Anterior cingulate cortex (tissue), 58 donors: Measurements from ENCODE around the gene AKIRIN2.

Experiments used
- DNase-seq, 58 donors: peaks; one replicate each; lab custom pipeline; 2025; lab: John Stamatoyannopoulos, UW

AKIRIN2 gene

GRCh38 chr6:87701676-87702588, at the start of gene AKIRIN2:
TSS of gene AKIRIN2 (minus strand) at chr6:87702233. CDS start at chr6:87701684, 549 bp downstream.
- peak; percentile 81 to 98 (median 96) for DNase-seq

GRCh38 chr6:87747646-87748045, 45.6 kb upstream of the AKIRIN2 start:
- no peak for DNase-seq

DNA sequence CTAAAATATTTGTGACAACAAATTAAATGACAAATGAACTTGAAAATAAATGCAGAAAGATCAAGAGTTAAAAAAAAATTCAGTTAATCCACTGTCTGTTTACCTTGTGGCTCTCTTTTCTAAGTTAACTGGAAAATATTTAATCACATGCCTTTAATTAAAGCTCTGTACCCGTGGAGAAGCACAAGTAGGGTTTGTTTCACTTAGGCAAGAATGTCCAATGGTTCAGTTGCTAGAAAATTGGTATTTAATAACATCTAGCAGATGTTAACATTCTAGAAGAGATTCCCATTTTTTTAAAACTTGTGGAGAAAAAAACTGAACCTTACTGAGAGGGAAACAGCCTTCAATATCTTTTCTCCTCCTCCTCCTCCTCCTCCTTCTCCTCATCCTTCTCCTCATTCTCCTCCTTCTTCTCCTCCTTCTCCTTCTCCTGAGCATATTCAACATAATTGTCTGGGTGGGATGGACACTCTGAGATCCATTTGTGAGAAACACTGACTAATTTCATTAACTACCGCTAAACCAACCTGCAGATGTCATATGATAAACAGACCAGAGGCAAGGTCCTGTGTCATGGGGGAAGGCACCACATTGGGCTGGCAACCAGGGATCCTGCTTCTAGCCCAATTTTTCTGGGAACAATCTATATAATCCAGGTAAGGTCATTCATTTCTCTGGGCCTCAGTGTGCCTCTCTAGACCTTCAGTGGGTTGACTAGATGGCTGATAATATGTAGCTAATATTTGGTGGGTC, 44.1 kb upstream of the AKIRIN2 start:
- no peak for DNase-seq

- no peak for DNase-seq
Measured at GRCh38 chr6:87743454-87743853, 41.4 kb upstream of the AKIRIN2 start.

DNA sequence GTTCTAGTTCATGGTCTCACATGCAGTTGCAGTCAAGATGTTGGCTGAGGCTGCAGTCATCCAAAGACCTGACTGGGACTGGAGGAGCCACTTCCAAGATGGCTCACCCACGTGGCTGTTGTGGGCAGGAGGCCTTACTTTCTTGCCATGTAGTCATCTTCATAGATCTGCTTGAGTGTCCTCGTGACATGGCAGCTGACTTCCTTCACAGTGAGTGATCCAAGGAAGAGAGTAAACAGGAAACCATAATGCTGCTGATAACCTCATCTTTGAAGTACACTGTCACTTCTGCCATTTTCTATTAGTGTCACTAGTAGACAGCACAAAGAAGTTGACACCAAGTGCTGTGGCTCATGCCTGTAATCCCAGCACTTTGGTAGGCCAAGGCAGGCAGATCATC, 40.1 kb upstream of the AKIRIN2 start:
- DNase-seq: no peak

GRCh38 chr6:87741001-87741650, 39.1 kb upstream of the AKIRIN2 start:
- DNase-seq: no peak

- DNase-seq: no peak
Measured at GRCh38 chr6:87738744-87739143, 36.7 kb upstream of the AKIRIN2 start.

DNA sequence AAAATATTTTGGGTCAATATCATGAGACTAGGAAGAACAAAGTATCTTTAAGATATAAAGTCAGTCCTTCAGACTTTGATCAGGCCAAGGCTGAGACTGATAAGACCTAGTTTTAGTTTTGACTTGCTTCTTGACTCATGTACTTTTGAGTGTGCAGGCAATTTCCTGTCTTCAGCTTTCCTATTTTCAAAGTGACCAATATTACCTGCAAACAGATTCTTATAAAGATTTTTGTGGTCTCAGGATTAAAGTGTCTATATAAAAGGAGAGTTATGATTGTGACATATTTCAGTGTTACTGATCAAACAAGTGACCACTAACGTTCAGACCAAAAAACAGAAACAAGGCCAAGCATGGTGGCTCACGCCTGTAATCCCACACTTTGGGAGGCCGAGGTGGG, 36.0 kb upstream of the AKIRIN2 start:
- no peak for DNase-seq

GRCh38 chr6:87736809-87737540, 34.9 kb upstream of the AKIRIN2 start:
- no peak for DNase-seq

- peak in 36 of 58 donors; percentile 2 to 61 (median 17) for DNase-seq
Measured at GRCh38 chr6:87731818-87732661, 30.0 kb upstream of the AKIRIN2 start.

GRCh38 chr6:87731080-87731479, 29.0 kb upstream of the AKIRIN2 start:
- DNase-seq: no peak

- peak in 8 of 58 donors; percentile 1 to 8 (median 6) for DNase-seq
Measured at GRCh38 chr6:87729965-87730719, 28.1 kb upstream of the AKIRIN2 start.

- no peak for DNase-seq
Measured at GRCh38 chr6:87728706-87729105, 26.7 kb upstream of the AKIRIN2 start.

DNA sequence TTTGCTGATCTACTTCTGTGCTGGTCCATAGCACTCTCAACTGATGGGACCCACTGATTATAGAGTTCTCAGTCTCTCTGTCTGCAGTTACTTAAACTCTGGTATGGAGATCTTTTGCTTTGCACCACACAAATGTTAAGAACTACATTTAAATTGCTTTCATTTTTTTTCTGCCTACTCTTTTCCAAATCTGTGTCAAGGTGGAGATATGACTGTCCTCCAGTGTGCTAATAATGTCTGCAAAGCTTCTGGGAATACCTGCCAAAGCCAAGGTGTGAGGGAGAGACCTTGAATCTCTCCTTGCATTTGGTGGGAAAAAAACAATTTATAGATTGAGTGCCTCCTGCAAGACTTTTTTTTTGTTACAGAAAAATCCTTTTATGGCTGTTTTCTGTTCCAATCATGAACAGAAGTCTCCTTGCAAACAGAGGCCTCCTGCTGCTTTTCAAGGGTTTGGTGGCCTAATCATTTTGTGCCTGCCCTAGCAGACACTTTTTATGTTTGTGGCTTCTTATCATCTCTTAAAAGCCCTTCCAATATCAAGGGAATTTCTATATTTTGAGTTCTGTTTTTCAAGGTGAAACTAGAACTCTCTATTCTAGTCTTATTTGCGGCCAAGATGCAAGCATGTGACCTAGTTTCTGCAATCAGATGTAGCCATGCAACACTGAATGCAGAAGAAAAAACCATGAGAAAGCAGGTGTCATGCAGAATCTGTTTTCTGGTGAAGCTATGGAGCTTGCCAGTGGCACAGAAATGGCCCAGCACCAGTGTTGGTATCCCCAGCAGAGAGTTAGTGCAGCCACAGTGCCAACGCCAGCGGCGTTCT, 23.2 kb upstream of the AKIRIN2 start:
- no peak for DNase-seq

- peak in 53 of 58 donors; percentile 6 to 93 (median 65) for DNase-seq
Measured at GRCh38 chr6:87723170-87724078, 21.4 kb upstream of the AKIRIN2 start.

- DNase-seq: no peak
Measured at GRCh38 chr6:87722540-87723169, 20.6 kb upstream of the AKIRIN2 start.
